Measurements from ENCODE around the gene TSPAN32. TPM values are rescaled to one million over a fixed set of nuclear protein-coding genes. Genes with fewer than 3 reads are reported as not detected.

The TSPAN32 gene
- total RNA-seq, 1 experiment from 2014 or later: not detected

- TF ChIP-seq YY1 (IDR thresholded peaks at IDR 0.05; ENCODE audit: extremely low read depth, insufficient replicate concordance, low read depth, low read length): no peak
- no peak for TF ChIP-seq SP1 (IDR thresholded peaks at IDR 0.05; ENCODE audit: low read depth)
- TF ChIP-seq SRF (IDR thresholded peaks at IDR 0.05; ENCODE audit: low read depth): no peak
- TF ChIP-seq, protein P1, sequence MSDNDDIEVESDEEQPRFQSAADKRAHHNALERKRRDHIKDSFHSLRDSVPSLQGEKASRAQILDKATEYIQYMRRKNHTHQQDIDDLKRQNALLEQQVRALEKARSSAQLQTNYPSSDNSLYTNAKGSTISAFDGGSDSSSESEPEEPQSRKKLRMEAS (IDR thresholded peaks at IDR 0.05): no peak
- TF ChIP-seq ZBTB33 (IDR thresholded peaks at IDR 0.05; ENCODE audit: extremely low read depth, insufficient replicate concordance, low read length): no peak
- ChIA-PET RAD21 (ENCODE audit: low non-redundant PET in 1 of 2, low total read pairs in 2 of 2, uncharacterized antibody in 2 of 2, unreplicated experiment in 2 of 2) (no interaction called here), POLR2A (no interaction called here), CTCF (interaction anchor here (1.3 kb wide), 1 partner anchor 14 kb away, joined by 3 read pairs; no protein-coding TSS in a partner anchor)
- intact Hi-C loops (cut with micrococcal nuclease): no loop called here
- Histone ChIP-seq H3K4me1 (ENCODE audit: control insufficient read depth in 1 of 2, insufficient read depth in 2 of 2, low read length in 2 of 2) (peaks cover 0 to 7% of the 10 kb centered on the region in 2 experiments; a peak in 3 of 4 replicates), H3K27ac (ENCODE audit: low read depth, low read length) (no peak overlapping the region), H2AFZ (ENCODE audit: low read depth, low read length, poor library complexity, severe bottlenecking) (no peak overlapping the region), H3K27me3 (ENCODE audit: insufficient read depth, low read length) (0 out of 2 replicates have a peak, but pooled peaks cover 3% of the 10 kb centered on the region), H3K9me2 (ENCODE audit: insufficient read depth) (no peaks in the 10 kb centered on the region), H3K4me3 (replicated peaks in 1 of 2; ENCODE audit: low read depth in 1 of 2, low read length in 2 of 2) (no peak overlapping the region), H3K9me3 (ENCODE audit: control insufficient read depth in 1 of 2, insufficient read depth in 1 of 2, low read depth in 1 of 2, low read length in 2 of 2) (no peaks in the 10 kb centered on the region), H3K36me3 (ENCODE audit: control insufficient read depth in 1 of 2, insufficient read depth in 2 of 2, low read length in 2 of 2) (no peaks in the 10 kb centered on the region), H4K20me1 (ENCODE audit: insufficient read depth) (no peaks in the 10 kb centered on the region), H3K9ac (ENCODE audit: low read length) (no peak overlapping the region), H3K79me2 (ENCODE audit: insufficient read depth, low read length) (no peaks in the 10 kb centered on the region), H3K4me2 (ENCODE audit: low read length) (no peak overlapping the region)
- DNase-seq (ENCODE audit: low read depth, low spot score): no peak
- ATAC-seq: no peak
- BruUV-seq (replicated peaks): no TSS peak
Observed at GRCh38 chr11:2318707-2319106, 16.9 kb downstream of the TSPAN32 start.

DNA sequence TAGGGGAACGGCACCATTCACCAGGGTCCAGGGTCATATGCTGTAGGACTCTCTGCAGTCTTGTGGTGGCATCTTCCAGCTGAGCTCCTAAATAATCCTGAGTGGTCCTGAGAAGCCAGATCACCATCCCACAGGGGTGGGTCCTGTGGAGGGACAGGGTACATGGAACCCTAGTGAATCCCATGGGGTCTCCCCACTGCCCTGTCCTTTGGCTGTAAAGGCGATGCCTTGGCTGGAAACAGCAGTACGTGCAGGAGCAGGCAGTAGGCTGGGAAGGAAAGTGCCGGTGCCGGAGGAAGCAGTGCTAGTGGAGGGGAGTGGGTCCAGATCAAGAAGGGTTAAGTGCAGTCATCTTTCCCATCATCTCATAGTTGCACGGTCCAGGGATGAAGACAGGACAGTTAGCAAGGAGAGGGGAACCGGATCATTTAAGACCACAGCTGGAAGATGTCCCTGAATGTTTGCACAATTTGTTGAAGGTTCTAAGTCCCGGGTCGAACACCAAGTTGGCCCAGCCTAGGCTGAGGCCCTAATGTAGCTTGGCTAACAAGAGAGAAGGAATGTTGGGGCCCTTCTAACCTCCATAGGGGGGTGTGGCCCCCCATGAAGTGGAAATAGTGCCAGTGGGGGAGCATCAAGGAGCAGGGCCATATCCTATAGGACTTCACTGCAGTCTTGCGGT lies 18.1 kb downstream of the TSPAN32 start:
- POLR2A ChIA-PET: interaction anchor here (0.7 kb wide), 1 partner anchor 58 kb away, joined by 3 read pairs; no protein-coding TSS in a partner anchor
- no peak overlapping the region for H3K9ac ChIP-seq (ENCODE audit: low read length)

More for the DNA sequence above, 18.1 kb downstream of the TSPAN32 start:
- intact Hi-C loops (cut with micrococcal nuclease): no loop called here
- DNase-seq (ENCODE audit: low read depth, low spot score) (no peak), ATAC-seq (no peak)
- H3K9me3 ChIP-seq (ENCODE audit: control insufficient read depth in 1 of 2, insufficient read depth in 1 of 2, low read depth in 1 of 2, low read length in 2 of 2): no peaks in the 10 kb centered on the region
- no peaks in the 10 kb centered on the region for H3K9me2 ChIP-seq (ENCODE audit: insufficient read depth)
- H3K36me3 ChIP-seq (ENCODE audit: control insufficient read depth in 1 of 2, insufficient read depth in 2 of 2, low read length in 2 of 2): no peaks in the 10 kb centered on the region
- H3K79me2 ChIP-seq (ENCODE audit: insufficient read depth, low read length): no peaks in the 10 kb centered on the region
- H3K4me2 ChIP-seq (ENCODE audit: low read length): no peak overlapping the region
- BruUV-seq (replicated peaks): no TSS peak
- no peak overlapping the region for H3K4me3 ChIP-seq (replicated peaks in 1 of 2; ENCODE audit: low read depth in 1 of 2, low read length in 2 of 2)
- no peaks in the 10 kb centered on the region for H4K20me1 ChIP-seq (ENCODE audit: insufficient read depth)
- H3K27me3 ChIP-seq (ENCODE audit: insufficient read depth, low read length): 0 out of 2 replicates have a peak, but pooled peaks cover 3% of the 10 kb centered on the region
- ChIA-PET CTCF (no interaction called here), RAD21 (ENCODE audit: low non-redundant PET in 1 of 2, low total read pairs in 2 of 2, uncharacterized antibody in 2 of 2, unreplicated experiment in 2 of 2) (no interaction called here)
- H2AFZ ChIP-seq (ENCODE audit: low read depth, low read length, poor library complexity, severe bottlenecking): no peak overlapping the region
- TF ChIP-seq JUND (IDR thresholded peaks at IDR 0.05) (no peak), ZFX (IDR thresholded peaks at IDR 0.05) (no peak), SIN3A (IDR thresholded peaks at IDR 0.05; ENCODE audit: low read depth) (no peak), YY1 (IDR thresholded peaks at IDR 0.05; ENCODE audit: extremely low read depth, insufficient replicate concordance, low read depth, low read length) (no peak), POLR2AphosphoS5 (IDR thresholded peaks at IDR 0.05; ENCODE audit: low read depth, low read length) (no peak), ZNF274 (IDR thresholded peaks at IDR 0.05; ENCODE audit: low read depth, low read length) (no peak), FOSL1 (IDR thresholded peaks at IDR 0.05; ENCODE audit: low read depth) (no peak), ZBTB33 (IDR thresholded peaks at IDR 0.05; ENCODE audit: extremely low read depth, insufficient replicate concordance, low read length) (no peak), EZH2 (IDR thresholded peaks at IDR 0.05) (no peak)
- TF ChIP-seq, protein P2, sequence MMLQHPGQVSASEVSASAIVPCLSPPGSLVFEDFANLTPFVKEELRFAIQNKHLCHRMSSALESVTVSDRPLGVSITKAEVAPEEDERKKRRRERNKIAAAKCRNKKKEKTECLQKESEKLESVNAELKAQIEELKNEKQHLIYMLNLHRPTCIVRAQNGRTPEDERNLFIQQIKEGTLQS (IDR thresholded peaks at IDR 0.05): no peak
- H3K4me1 ChIP-seq (ENCODE audit: control insufficient read depth in 1 of 2, insufficient read depth in 2 of 2, low read length in 2 of 2): peaks cover 0 to 3% of the 10 kb centered on the region in 2 experiments; a peak in 3 of 4 replicates
- no peak overlapping the region for H3K27ac ChIP-seq (ENCODE audit: low read depth, low read length)

All from HCT116 (cell line).